ENCODE data around the gene RNF113A.

The RNF113A gene

DNA sequence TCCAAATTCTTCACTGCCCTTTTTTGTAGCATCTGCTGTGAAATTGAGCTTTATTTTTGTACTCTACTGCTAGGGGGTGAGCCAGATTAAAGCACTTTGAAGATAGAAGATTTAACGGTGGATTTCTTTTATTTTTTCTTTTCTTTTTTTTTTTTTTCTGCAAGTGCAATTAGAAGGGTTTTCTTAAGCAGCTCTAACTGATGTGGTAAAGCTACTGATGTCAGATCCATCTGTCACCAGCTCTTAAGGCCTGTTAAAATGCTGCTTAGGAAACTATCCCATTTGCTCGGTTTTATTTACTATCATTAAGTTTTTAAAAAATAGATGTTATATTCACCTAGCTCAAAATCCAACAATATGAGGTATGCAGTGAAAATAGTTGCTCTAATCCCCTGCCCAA, 7.2 kb upstream of the RNF113A start:
- TF ChIP-seq, protein P1, sequence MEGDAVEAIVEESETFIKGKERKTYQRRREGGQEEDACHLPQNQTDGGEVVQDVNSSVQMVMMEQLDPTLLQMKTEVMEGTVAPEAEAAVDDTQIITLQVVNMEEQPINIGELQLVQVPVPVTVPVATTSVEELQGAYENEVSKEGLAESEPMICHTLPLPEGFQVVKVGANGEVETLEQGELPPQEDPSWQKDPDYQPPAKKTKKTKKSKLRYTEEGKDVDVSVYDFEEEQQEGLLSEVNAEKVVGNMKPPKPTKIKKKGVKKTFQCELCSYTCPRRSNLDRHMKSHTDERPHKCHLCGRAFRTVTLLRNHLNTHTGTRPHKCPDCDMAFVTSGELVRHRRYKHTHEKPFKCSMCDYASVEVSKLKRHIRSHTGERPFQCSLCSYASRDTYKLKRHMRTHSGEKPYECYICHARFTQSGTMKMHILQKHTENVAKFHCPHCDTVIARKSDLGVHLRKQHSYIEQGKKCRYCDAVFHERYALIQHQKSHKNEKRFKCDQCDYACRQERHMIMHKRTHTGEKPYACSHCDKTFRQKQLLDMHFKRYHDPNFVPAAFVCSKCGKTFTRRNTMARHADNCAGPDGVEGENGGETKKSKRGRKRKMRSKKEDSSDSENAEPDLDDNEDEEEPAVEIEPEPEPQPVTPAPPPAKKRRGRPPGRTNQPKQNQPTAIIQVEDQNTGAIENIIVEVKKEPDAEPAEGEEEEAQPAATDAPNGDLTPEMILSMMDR (IDR thresholded peaks at IDR 0.05; ENCODE audit: insufficient read depth, low read depth, low read length, missing control alignments), result no peak
- no peak for DNase-seq (ENCODE audit: low read depth)
- no peak overlapping the region for H3K4me3 ChIP-seq (ENCODE audit: low read depth, low read length)

DNA sequence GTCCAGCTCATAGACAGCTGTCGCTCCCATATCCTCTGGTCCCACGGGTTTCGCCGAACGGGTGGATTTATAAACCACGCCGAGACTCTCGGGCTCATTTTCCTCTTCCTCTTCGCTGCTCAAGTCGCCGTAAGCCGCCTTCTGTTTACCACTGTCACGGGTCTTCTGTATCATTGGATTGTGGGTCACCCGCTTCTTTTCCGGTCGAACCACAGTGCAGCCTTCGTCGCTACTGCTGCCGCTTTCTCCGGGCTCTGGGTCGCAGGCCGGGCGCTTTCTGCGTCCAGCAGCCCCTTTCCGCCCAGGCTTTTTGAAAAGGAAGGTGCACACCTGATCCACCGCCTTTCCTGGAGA, 311 bp downstream of the RNF113A start:
- no peak for DNase-seq (ENCODE audit: low read depth)
- peak overlapping the region; percentile 74 for H3K4me3 ChIP-seq (ENCODE audit: low read depth, low read length)
- TF ChIP-seq, protein P1 (IDR thresholded peaks at IDR 0.05; ENCODE audit: insufficient read depth, low read depth, low read length, missing control alignments), result no peak

DNA sequence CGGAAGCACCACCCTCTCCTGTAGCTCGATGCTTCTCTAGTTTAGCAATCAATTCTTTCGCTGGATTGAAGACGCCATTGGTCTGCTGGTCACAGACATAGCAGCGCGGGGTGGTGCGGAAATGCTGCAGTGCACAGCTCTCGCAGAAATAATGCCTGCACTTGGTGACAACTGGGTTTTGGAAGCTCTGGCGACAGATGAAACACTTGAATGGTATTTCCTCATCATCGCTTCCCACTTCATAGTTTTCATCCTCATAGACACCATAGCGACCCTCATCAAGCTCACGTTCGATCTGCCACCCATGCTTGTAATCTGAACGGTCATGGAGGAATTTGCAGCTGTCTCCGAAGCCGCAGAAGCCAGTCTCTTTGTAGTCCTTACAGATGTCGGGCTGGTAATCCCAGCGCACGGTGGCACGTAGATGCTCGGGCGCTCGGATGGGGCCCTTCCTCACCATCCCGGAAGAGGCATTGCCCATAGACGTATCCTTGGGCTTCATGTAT, 854 bp downstream of the RNF113A start:
- peak; percentile 50 for DNase-seq (ENCODE audit: low read depth)
- H3K4me3 ChIP-seq (ENCODE audit: low read depth, low read length), result peak overlapping the region; percentile 74
- TF ChIP-seq, protein P1 (IDR thresholded peaks at IDR 0.05; ENCODE audit: insufficient read depth, low read depth, low read length, missing control alignments), result no peak

DNA sequence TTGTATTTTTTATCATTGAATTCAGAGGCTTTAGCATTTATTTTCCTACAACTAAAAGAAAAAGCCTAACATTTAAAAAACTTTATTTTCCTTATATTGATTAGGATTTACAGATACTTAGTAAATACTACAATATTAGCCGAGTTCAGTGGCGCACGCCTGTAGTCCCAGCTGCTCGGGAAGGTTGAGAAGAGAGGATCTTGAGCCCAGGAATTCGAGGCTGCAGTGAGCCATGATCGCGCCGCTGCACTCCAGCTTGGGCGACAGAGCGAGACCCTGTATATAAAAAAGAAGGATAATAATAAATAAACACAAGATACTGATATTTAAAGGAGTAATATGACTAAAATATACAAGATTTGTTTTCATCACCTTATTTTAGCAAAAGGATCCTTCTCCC, 18.1 kb downstream of the RNF113A start:
- DNase-seq (ENCODE audit: low read depth), result no peak
- TF ChIP-seq, protein P1 (IDR thresholded peaks at IDR 0.05; ENCODE audit: insufficient read depth, low read depth, low read length, missing control alignments), result no peak
- H3K4me3 ChIP-seq (ENCODE audit: low read depth, low read length), result peak overlapping the region; percentile 61

DNA sequence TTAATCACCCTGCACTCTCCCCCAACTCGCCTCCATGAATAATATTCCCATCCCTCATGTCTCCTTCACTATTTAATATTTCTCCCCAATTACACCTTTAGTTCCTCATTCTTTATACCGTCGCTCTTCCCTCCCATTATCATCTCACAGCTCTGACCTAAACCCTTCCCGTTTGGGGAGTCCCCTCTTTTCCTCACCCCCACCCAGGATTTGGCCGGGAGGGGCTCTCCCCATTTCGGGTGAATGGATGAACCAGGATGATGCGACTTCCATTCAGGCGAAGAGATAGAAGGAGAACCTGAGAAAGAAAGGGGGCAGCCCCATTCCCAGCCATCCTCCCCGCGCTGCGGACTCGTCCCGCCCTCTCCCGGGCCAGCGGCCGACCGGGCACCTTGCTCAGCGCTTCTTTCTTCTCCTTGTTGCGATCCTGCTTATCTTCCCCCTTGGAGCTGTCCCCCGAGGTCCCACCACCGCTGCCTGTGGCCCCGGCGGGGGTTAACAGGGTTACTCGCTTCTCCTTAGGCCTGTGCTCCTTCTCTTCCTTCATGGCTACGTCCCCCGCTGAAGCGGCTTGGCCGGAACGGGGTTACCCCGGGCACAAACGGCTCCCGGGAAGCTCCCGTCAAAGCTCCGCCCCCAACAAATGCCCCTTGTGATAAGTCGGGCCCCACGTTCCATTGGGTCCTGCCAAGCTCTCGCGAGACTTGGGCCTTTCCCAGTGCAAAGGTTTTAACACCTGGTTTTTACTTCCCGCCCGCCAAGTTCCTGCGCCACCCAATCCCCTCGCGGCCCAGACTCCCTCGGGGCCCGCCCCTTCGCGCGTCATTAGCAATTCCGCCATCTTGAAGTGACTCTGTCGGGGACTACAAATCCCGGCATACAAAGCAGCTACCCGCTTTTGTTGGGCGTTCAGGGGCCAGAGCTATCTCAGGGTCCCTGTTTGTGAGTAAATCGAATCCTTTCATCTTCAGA, 18.9 kb downstream of the RNF113A start, which contains the start of gene UPF3B:
UPF3B (minus strand) TSS at position 582 of the 972 bp plus-strand sequence; CDS start at position 547, 35 bp downstream.
- H3K4me3 ChIP-seq (ENCODE audit: low read depth, low read length), result peak within 1 kb of the TSS; percentile 91
- peak; percentile 98 for DNase-seq (ENCODE audit: low read depth)
- TF ChIP-seq, protein P1 (IDR thresholded peaks at IDR 0.05; ENCODE audit: insufficient read depth, low read depth, low read length, missing control alignments), result no peak

DNA sequence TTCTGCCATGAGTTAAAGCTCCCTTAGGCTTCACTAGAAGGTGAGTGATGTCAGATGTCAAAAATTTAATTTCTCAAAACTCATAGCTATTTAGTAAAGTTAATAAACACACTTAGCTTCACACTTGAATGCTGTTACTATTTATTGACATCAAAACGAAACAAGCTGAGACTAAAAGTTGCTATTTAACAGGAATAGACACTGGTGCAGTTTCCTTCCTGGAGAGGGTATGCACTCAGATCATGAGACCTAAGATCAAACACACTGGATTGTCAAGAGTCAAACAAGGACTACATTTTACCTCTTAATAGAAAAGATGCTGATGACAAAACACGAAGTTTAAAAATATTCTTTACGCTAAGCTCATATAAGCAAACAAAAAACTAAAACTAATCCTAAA, 37.6 kb downstream of the RNF113A start:
- TF ChIP-seq, protein P1 (IDR thresholded peaks at IDR 0.05; ENCODE audit: insufficient read depth, low read depth, low read length, missing control alignments), result no peak
- no peak overlapping the region for H3K4me3 ChIP-seq (ENCODE audit: low read depth, low read length)
- DNase-seq (ENCODE audit: low read depth), result no peak

Data from GM12865 (cell line).